ENCODE results near the gene ANKRD36B.
"Not testable (repeated sequence)": the region's sequence is repeated elsewhere in the genome, so short reads cannot be mapped to it uniquely, and the experiment has no call there.

ANKRD36B gene

DNA sequence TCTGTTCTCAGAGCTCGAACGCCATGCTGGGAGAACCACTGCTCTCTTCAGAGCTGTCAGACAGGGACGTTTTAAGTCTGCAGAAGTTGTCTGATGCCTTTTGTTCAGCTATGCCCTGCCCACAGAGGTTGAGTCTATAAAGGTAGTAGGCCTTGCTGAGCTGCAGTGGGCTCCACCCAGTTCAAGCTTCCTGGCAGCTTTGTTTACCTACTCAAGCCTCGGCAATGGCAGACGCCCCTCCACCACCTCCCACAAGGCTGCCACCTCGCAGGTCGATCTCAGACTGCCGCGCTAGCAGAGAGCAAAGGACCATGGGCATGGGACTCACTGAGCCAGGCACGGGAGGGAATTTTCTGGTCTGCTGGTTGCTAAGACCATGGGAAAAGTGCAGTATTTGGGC lies 11.9 kb upstream of the ANKRD36B start:
- H3K23ac ChIP-seq (ENCODE audit: low read length); H2AFZ ChIP-seq (ENCODE audit: insufficient read depth, low read length, poor library complexity); H3K14ac ChIP-seq (ENCODE audit: low read length); H3K9ac ChIP-seq (ENCODE audit: low read length); H3K36me3 ChIP-seq (ENCODE audit: control insufficient read depth in 1 of 2, insufficient read depth in 2 of 2, low read length in 2 of 2); H3K4me3 ChIP-seq (ENCODE audit: low read depth, low read length); H3K4me2 ChIP-seq (ENCODE audit: low read length); H4K8ac ChIP-seq (ENCODE audit: low read depth, low read length); H3K9me3 ChIP-seq (ENCODE audit: insufficient read depth, low read depth, low read length); H2BK5ac ChIP-seq (ENCODE audit: low read depth, low read length, poor library complexity); H3K18ac ChIP-seq (ENCODE audit: low read length); H3K79me2 ChIP-seq (ENCODE audit: control insufficient read depth, insufficient read depth, low read length, poor library complexity); H3K79me1 ChIP-seq (ENCODE audit: low read length); H3K27ac ChIP-seq (ENCODE audit: low read depth, low read length); H3K4me1 ChIP-seq (ENCODE audit: control insufficient read depth in 1 of 2, insufficient read depth in 2 of 2, low read length in 2 of 2); DNase-seq; H3K27me3 ChIP-seq (ENCODE audit: insufficient read depth, low read length); H2AK5ac ChIP-seq (ENCODE audit: low read length); H3K4ac ChIP-seq (ENCODE audit: low read depth, low read length); H4K12ac ChIP-seq (ENCODE audit: low read depth, low read length); H4K91ac ChIP-seq (ENCODE audit: low read depth, low read length); H2BK120ac ChIP-seq (ENCODE audit: insufficient read depth, low read length, poor library complexity); H2BK12ac ChIP-seq (ENCODE audit: low read length): not testable (repeated sequence)
- WGBS (ENCODE audit: extremely low coverage, insufficient coverage, insufficient read length): no CpG with 5 or more reads among the region's 10 CpGs

DNA sequence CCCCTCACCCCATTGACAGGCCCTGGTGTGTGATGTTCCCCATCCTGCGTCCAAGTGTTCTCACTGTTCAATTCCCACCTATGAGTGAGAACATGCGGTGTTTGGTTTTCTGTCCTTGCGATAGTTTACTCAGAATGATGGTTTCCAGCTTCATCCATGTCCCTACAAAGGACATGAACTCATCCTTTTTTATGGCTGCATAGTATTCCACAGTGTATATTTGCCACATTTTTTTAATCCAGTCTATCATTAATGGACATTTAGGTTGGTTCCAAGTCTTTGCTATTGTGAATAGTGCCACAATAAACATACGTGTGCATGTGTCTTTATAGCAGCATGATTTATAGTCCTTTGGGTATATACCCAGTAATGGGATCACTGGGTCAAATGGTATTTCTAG lies 6.5 kb upstream of the ANKRD36B start:
- not testable (repeated sequence) for DNase-seq; H3K9me3 ChIP-seq (ENCODE audit: insufficient read depth, low read depth, low read length)
- WGBS (ENCODE audit: extremely low coverage, insufficient coverage, insufficient read length): no CpG with 5 or more reads among the region's 4 CpGs

DNA sequence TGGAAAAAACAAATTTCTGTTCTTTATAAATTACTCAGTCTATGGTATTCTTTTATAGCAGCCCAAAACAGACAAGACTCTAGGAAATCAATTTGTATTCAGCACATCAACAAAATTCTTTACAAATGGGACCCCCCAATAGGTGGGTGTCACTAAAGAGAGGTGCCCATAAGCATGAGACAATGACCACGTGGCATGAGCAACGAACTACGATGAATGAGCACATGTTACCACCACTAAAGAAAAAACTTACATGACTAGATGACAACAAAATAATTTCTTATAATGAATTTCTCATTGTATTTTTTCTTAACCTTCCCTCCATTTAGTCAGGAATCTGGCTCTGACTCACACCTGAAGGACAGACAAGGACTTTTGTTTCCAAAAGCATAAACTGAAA lies 3.8 kb upstream of the ANKRD36B start:
- H2BK5ac ChIP-seq (ENCODE audit: low read depth, low read length, poor library complexity); H3K18ac ChIP-seq (ENCODE audit: low read length); H3K27me3 ChIP-seq (ENCODE audit: insufficient read depth, low read length); H3K9me3 ChIP-seq (ENCODE audit: insufficient read depth, low read depth, low read length); H3K4me3 ChIP-seq (ENCODE audit: low read depth, low read length); H3K79me1 ChIP-seq (ENCODE audit: low read length); H2BK120ac ChIP-seq (ENCODE audit: insufficient read depth, low read length, poor library complexity); H3K36me3 ChIP-seq (ENCODE audit: control insufficient read depth in 1 of 2, insufficient read depth in 2 of 2, low read length in 2 of 2); H4K91ac ChIP-seq (ENCODE audit: low read depth, low read length); H2BK12ac ChIP-seq (ENCODE audit: low read length); H3K23ac ChIP-seq (ENCODE audit: low read length); H3K27ac ChIP-seq (ENCODE audit: low read depth, low read length); H4K12ac ChIP-seq (ENCODE audit: low read depth, low read length); H3K4ac ChIP-seq (ENCODE audit: low read depth, low read length); H4K8ac ChIP-seq (ENCODE audit: low read depth, low read length); H3K9ac ChIP-seq (ENCODE audit: low read length); H3K14ac ChIP-seq (ENCODE audit: low read length); H3K79me2 ChIP-seq (ENCODE audit: control insufficient read depth, insufficient read depth, low read length, poor library complexity); H3K4me1 ChIP-seq (ENCODE audit: control insufficient read depth in 1 of 2, insufficient read depth in 2 of 2, low read length in 2 of 2); H3K4me2 ChIP-seq (ENCODE audit: low read length); H2AFZ ChIP-seq (ENCODE audit: insufficient read depth, low read length, poor library complexity); H2AK5ac ChIP-seq (ENCODE audit: low read length); DNase-seq: not testable (repeated sequence)
- no CpG with 5 or more reads among the region's 3 CpGs for WGBS (ENCODE audit: extremely low coverage, insufficient coverage, insufficient read length)

More for the DNA sequence above, 6.5 kb upstream of the ANKRD36B start:
- H4K91ac ChIP-seq (ENCODE audit: low read depth, low read length); H2BK5ac ChIP-seq (ENCODE audit: low read depth, low read length, poor library complexity); H3K4me2 ChIP-seq (ENCODE audit: low read length); H3K4me3 ChIP-seq (ENCODE audit: low read depth, low read length); H3K23ac ChIP-seq (ENCODE audit: low read length); H2AFZ ChIP-seq (ENCODE audit: insufficient read depth, low read length, poor library complexity); H3K36me3 ChIP-seq (ENCODE audit: control insufficient read depth in 1 of 2, insufficient read depth in 2 of 2, low read length in 2 of 2); H4K8ac ChIP-seq (ENCODE audit: low read depth, low read length); H2AK5ac ChIP-seq (ENCODE audit: low read length); H4K12ac ChIP-seq (ENCODE audit: low read depth, low read length); H3K18ac ChIP-seq (ENCODE audit: low read length); H3K14ac ChIP-seq (ENCODE audit: low read length); H3K4ac ChIP-seq (ENCODE audit: low read depth, low read length); H3K79me1 ChIP-seq (ENCODE audit: low read length); H3K27ac ChIP-seq (ENCODE audit: low read depth, low read length); H3K9ac ChIP-seq (ENCODE audit: low read length); H3K79me2 ChIP-seq (ENCODE audit: control insufficient read depth, insufficient read depth, low read length, poor library complexity); H2BK12ac ChIP-seq (ENCODE audit: low read length); H3K27me3 ChIP-seq (ENCODE audit: insufficient read depth, low read length); H3K4me1 ChIP-seq (ENCODE audit: control insufficient read depth in 1 of 2, insufficient read depth in 2 of 2, low read length in 2 of 2); H2BK120ac ChIP-seq (ENCODE audit: insufficient read depth, low read length, poor library complexity): not testable (repeated sequence)

DNA sequence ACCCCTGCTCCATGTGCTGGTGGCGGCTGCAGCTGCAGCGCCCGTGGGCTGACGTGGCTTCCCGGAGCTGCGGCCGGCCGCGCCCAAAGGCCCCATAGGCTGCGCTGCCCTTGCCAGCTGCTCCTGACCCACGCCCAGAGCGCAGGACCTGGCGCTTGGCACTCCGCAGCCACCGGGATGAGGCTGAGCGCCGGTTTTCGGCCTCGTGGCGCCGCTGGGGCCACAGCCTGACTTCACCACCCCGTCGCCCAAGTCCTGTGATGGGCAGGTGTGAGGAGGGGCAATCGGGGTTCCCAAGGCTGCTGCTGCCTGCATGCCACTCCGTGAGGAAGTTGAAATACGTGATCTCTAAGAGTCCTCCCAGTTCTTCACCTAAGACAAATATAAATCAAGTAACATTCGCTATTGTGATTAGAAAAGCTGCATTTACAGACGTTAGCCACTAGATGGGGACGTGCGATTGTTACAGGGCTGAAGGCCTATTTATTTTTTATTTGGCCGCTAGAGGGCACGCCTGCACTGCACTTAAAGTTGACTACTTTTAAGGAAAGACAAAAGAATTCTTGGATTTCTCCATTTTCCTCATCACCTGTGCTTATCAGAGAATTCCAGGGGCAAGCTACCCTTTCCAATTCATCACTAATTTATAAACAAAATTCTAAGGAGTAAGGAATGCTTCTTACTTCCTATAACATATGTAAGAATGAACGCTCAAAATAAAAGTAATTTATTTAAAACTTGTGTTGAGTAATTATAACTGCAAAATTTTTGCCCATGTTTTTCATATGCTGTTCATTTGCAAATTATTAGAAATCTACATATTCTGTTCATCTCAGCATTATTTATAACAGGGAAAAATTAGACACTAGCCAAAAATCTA lies 1.1 kb upstream of the ANKRD36B start:
- not testable (repeated sequence) for H3K23ac ChIP-seq (ENCODE audit: low read length); H3K9me3 ChIP-seq (ENCODE audit: insufficient read depth, low read depth, low read length); H2BK12ac ChIP-seq (ENCODE audit: low read length); H3K79me1 ChIP-seq (ENCODE audit: low read length); H3K4me1 ChIP-seq (ENCODE audit: control insufficient read depth in 1 of 2, insufficient read depth in 2 of 2, low read length in 2 of 2); H3K36me3 ChIP-seq (ENCODE audit: control insufficient read depth in 1 of 2, insufficient read depth in 2 of 2, low read length in 2 of 2); H2BK5ac ChIP-seq (ENCODE audit: low read depth, low read length, poor library complexity); H3K27me3 ChIP-seq (ENCODE audit: insufficient read depth, low read length); H2AK5ac ChIP-seq (ENCODE audit: low read length); H3K79me2 ChIP-seq (ENCODE audit: control insufficient read depth, insufficient read depth, low read length, poor library complexity)
- Histone ChIP-seq H3K4me2 (ENCODE audit: low read length) (peak overlapping the region; percentile 99), H3K14ac (ENCODE audit: low read length) (peak overlapping the region; percentile 93), H4K91ac (ENCODE audit: low read depth, low read length) (peak overlapping the region; percentile 45), H3K9ac (ENCODE audit: low read length) (peak overlapping the region; percentile 91), H4K8ac (ENCODE audit: low read depth, low read length) (peak overlapping the region; percentile 89), H2AFZ (ENCODE audit: insufficient read depth, low read length, poor library complexity) (peak overlapping the region; percentile 93), H3K4me3 (ENCODE audit: low read depth, low read length) (peak overlapping the region; percentile 76), H2BK120ac (ENCODE audit: insufficient read depth, low read length, poor library complexity) (peak overlapping the region; percentile 46), H3K18ac (ENCODE audit: low read length) (peak overlapping the region; percentile 72), H3K4ac (ENCODE audit: low read depth, low read length) (peak overlapping the region; percentile 19), H3K27ac (ENCODE audit: low read depth, low read length) (peak overlapping the region; percentile 58), H4K12ac (ENCODE audit: low read depth, low read length) (peak overlapping the region; percentile 93)
- DNase-seq: peak; percentile 85 to 98
- WGBS (ENCODE audit: extremely low coverage, insufficient coverage, insufficient read length): no CpG with 5 or more reads among the region's 33 CpGs
